Measurements from ENCODE around the gene ALDH2.
"Not testable (repeated sequence)": the region's sequence is repeated elsewhere in the genome, so short reads cannot be mapped to it uniquely, and the experiment has no call there.

Gene ALDH2

DNA sequence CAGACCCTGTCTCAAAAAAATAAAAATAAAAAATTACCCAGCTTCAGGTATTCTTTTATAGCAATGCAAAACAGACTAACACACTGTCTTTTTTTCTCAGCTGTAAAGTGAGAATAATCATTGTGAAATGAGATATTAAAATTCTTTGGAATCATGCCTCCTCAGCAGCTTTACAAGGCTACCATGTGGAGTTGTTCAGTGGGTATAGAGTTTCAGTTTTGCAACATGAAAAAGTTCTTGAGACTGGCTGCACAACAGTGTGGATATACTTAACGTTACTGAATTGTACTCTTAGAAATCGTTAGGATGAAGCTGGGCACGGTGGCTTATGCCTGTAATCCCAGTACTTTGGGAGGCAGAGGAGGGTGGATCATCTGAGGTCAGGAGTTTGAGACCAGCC is 59.6 kb downstream of the ALDH2 start:
- DNase-seq (ENCODE audit: low read depth in 1 of 2, low spot score in 1 of 2) = no peak
- in situ Hi-C loops (cut with HindIII; ENCODE audit: low pct_unique_long_range_greater_than_20kb, low sequenced_read_pairs) = no loop called here

DNA sequence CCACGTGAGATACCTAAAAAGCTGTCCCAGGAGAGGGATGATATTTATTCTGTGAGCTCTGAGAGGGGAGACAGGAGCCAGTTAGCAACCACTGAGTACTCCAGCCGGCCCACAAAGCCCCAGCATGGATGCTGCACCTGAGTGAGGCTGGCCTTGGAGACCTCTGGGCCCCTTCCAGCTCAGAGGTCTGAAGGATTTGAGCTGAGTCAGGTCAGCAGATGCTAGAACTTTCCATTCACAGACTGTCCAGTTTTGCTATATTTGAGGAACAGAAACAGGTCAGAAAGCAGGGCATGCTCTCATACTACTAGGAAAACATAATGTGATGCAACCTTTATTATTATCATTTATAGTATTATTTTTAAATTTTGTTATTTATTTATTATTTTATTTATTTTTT is 60.3 kb downstream of the ALDH2 start:
- no peak for DNase-seq (ENCODE audit: low read depth in 1 of 2, low spot score in 1 of 2)
- in situ Hi-C loops (cut with HindIII; ENCODE audit: low pct_unique_long_range_greater_than_20kb, low sequenced_read_pairs) = no loop called here
- no peak for TF ChIP-seq JUND (IDR thresholded peaks at IDR 0.05; ENCODE audit: low read depth)

More for the DNA sequence above, 59.6 kb downstream of the ALDH2 start:
- TF ChIP-seq JUND (IDR thresholded peaks at IDR 0.05; ENCODE audit: low read depth) = no peak

DNA sequence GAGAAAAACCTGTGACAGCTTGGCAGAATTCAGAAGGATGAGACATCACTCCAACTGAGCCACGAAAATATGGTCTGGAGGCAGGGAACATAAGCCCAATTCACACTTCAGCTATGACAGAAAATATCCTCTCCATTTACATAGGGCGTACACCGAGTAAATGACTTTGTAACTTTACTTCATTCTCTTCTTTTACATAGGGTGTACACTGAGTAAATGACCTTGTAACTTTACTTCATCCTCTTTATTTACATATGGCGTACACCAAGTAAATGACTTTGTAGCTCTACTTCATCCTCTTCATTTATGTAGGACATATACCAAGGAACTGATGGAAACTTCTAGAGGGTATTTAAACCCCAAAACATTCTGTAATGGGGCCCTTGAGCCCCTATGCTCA is 61.2 kb downstream of the ALDH2 start:
- DNase-seq (ENCODE audit: low read depth in 1 of 2, low spot score in 1 of 2) = no peak

DNA sequence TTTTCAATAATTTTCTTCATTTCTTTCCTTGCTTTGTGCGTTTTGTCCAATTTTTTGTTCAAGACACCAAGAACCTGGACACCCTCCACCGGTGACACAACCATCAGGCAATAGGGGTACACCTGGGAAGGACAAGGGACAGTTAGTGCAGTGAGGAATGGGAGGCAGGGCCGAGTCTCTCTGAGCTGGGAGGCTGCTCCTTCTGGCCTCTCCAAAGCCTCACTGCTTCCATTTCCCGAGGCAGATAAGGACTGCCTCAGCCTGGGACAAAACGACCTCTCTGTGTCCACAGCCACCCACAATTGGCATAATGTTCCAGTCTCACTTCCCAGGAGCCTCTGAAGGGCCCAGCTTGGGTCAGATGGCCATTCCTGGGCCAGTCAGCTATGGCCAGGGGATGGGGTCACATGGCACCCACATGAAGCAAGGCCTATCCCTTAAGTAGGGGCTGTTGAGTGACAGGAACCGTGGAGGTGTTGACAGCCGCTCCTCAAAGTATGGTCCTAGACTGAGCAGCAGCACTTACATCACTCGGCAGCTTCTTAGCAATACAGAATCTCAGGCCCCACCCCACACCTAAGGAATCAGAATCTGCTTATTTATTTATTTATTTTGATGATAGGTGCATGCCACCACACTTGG is 61.7 kb downstream of the ALDH2 start:
- no peak for DNase-seq (ENCODE audit: low read depth in 1 of 2, low spot score in 1 of 2)
- in situ Hi-C loops (cut with HindIII; ENCODE audit: low pct_unique_long_range_greater_than_20kb, low sequenced_read_pairs) = no loop called here
- TF ChIP-seq JUND (IDR thresholded peaks at IDR 0.05; ENCODE audit: low read depth) = no peak

More for the DNA sequence above, 61.2 kb downstream of the ALDH2 start:
- in situ Hi-C loops (cut with HindIII; ENCODE audit: low pct_unique_long_range_greater_than_20kb, low sequenced_read_pairs) = no loop called here
- TF ChIP-seq JUND (IDR thresholded peaks at IDR 0.05; ENCODE audit: low read depth) = no peak

DNA sequence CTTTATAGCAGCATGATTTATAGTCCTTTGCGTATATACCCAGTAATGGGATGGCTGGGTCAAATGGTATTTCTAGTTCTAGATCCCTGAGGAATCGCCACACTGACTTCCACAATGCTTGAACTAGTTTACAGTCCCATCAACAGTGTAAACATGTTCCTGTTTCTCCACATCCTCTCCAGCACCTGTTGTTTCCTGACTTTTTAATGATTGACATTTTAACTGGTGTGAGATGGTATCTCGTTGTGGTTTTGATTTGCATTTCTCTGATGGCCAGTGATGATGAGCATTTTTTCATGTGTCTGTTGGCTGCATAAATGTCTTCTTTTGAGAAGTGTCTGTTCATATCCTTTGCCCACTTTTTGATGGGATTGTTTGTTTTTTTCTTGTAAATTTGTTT is 62.9 kb downstream of the ALDH2 start:
- in situ Hi-C loops (cut with HindIII; ENCODE audit: low pct_unique_long_range_greater_than_20kb, low sequenced_read_pairs); DNase-seq (ENCODE audit: low read depth in 1 of 2, low spot score in 1 of 2): not testable (repeated sequence)

DNA sequence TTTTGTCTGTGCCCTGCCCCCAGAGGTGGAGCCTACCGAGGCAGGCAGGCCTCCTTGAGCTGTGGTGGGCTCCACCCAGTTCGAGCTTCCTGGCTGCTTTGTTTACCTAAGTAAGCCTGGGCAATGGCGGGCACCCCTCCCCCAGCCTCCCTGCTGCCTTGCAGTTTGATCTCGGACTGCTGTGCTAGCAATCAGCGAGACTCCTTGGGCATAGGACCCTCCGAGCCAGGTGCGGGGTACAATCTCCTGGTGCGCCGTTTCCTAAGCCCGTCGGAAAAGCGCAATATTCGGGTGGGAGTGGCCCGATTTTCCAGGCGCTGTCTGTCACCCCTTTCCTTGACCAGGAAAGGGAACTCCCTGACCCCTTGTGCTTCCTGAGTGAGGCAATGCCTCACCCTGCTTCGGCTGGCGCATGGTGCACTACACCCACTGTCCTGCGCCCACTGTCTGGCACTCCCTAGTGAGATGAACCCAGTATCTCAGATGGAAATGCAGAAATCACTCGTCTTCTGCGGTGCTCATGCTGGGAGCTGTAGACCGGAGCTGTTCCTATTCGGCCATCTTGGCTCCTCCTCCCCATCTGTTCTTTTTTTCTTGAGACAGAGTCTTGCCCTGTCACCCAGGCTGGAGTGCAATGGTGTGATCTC is 68.1 kb downstream of the ALDH2 start:
- in situ Hi-C loops (cut with HindIII; ENCODE audit: low pct_unique_long_range_greater_than_20kb, low sequenced_read_pairs) = not testable (repeated sequence)

DNA sequence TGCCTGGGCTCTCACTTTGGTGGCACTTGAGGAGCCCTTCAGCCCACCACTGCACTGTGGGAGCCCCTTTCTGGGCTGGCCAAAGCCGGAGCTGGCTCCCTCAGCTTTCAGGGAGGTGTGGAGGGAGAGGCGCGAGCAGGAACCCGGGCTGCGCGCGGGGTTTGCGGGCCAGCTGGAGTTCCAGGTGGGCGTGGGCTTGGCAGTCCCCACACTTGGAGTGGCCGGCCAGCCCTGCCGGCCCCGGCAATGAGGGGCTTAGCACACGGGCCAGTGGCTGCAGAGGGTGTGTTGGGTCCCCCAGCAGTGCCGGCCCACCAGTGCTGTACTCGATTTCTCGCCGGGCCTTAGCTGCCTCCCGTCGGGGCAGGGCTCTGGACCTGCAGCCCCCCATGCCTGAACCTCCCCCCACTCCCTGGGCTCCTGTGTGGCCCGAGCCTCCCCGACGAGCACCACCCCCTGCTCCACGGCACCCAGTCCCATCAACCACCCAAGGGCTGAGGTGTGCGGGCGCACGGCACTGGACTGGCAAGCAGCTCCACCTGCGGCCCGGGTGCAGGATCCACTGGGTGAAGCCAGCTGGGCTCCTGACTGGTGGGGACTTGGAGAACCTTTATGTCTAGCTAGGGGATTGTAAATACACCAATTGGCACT is 68.9 kb downstream of the ALDH2 start:
- in situ Hi-C loops (cut with HindIII; ENCODE audit: low pct_unique_long_range_greater_than_20kb, low sequenced_read_pairs); DNase-seq (ENCODE audit: low read depth in 1 of 2, low spot score in 1 of 2): not testable (repeated sequence)

More for the DNA sequence above, 68.1 kb downstream of the ALDH2 start:
- not testable (repeated sequence) for DNase-seq (ENCODE audit: low read depth in 1 of 2, low spot score in 1 of 2)

DNA sequence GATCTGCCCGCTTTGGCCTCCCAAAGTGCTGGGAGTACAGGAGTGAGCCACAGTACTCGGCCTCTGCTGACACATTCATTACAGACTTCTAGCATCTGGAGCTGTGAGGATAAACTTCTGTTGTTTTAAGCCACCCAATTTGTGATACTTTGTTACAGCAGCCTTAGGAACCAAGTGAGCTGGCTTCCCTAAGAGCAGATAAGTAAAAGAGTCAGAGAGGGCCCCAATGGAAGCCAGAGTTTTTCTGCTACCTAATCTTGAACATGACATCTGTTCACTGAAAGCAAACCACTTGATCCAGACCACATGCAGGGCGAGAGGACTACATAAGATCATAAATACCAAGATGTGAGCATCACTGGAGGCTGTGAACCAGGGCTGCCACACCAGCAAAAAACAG is 71.6 kb downstream of the ALDH2 start:
- no peak for DNase-seq (ENCODE audit: low read depth in 1 of 2, low spot score in 1 of 2)
- no peak for TF ChIP-seq JUND (IDR thresholded peaks at IDR 0.05; ENCODE audit: low read depth)
- in situ Hi-C loops (cut with HindIII; ENCODE audit: low pct_unique_long_range_greater_than_20kb, low sequenced_read_pairs) = no loop called here

DNA sequence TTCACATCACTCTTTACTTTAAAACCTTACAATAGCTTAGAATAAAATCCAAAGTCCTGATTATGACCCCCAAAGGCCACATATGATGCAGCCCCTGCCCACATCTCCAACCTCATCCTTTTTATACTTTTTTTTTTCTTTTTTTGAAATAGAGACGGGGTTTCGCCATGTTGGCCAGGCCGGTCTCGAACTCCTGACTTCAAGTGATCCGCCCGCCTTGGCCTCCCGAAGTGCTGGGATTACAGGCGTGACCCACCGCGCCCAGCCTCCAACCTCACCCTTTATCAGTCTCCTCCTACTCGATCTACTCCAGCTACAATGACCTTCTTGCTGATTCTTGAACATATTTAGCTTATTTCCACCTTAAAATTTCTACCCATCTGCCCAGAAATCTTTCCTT is 74.1 kb downstream of the ALDH2 start:
- DNase-seq (ENCODE audit: low read depth in 1 of 2, low spot score in 1 of 2) = no peak
- in situ Hi-C loops (cut with HindIII; ENCODE audit: low pct_unique_long_range_greater_than_20kb, low sequenced_read_pairs) = no loop called here
- no peak for TF ChIP-seq JUND (IDR thresholded peaks at IDR 0.05; ENCODE audit: low read depth)

DNA sequence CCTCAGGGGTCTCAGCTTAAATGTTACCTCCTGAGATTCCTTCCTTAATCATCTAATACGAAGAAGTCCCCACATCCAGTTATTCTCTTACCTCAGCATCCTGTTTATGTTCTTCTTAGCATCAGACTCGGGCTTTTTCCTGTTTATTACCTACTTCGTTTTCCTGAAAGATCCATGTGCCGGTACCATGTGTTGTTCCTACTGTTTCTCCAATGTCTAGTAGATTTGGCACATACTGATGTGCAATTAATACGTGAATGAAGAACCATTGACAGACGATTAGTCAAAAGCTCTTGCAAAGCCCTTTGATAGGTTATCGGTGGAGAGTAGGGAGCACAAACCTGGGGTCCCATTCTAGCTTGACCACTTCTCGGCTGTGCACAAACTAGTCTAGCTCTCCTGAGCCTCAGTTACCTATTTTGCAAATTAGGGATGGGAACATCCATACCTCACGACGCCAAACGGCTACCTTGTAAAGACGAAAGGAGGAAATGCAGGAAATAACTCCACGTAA is 74.6 kb downstream of the ALDH2 start:
- in situ Hi-C loops (cut with HindIII; ENCODE audit: low pct_unique_long_range_greater_than_20kb, low sequenced_read_pairs) = no loop called here
- peak in 1 of 2 experiments; percentile 23 for DNase-seq (ENCODE audit: low read depth in 1 of 2, low spot score in 1 of 2)
- TF ChIP-seq JUND (IDR thresholded peaks at IDR 0.05; ENCODE audit: low read depth) = no peak

DNA sequence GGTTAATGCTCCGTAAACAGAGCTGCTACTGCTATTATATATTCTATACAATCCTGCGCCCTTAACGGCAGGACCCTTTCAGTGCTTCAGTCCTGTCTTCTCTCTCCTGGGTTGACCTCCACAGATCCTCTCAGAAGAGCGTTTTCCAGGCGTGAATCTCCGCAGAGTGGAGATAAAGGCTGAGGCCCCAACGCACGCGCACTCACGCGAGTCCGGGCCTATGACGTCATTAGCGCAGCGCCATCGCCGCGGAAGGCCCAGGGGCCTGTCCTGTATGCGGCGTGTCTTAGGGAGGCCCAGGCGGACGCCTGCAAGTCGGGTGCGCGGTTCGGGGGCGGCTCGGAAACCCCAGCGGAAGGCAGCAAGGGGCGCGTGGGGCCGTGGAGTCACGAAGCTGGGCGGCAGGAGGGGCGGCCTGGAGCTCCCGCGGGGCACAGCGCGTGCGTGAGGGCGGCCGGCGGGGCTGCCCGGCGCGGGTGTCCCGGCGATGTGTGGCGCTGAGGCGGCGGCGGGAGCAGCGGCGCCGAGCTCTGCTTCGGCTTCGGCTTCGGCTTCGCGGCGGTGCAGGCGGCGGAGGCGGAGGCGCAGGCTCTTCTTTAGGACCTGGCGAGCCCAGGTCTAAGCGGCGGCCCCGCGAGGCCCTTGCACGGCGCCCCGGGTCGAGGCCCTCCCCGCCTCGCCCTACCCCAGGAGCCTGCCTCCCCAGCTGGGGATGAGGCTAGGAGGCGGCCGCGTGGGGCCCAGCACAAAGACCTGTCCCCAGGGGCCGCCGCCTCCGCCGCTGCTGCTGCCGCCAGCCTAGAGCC is 75.2 kb downstream of the ALDH2 start, which contains the start of gene MAPKAPK5:
MAPKAPK5 (plus strand) TSS at position 479 of the 806 bp plus-strand sequence. CDS start 506 bp downstream, outside the sequence.
- peak; percentile 97 to 99 for DNase-seq (ENCODE audit: low read depth in 1 of 2, low spot score in 1 of 2)
- in situ Hi-C loops (cut with HindIII; ENCODE audit: low pct_unique_long_range_greater_than_20kb, low sequenced_read_pairs) = no loop called here
- TF ChIP-seq JUND (IDR thresholded peaks at IDR 0.05; ENCODE audit: low read depth) = no peak

DNA sequence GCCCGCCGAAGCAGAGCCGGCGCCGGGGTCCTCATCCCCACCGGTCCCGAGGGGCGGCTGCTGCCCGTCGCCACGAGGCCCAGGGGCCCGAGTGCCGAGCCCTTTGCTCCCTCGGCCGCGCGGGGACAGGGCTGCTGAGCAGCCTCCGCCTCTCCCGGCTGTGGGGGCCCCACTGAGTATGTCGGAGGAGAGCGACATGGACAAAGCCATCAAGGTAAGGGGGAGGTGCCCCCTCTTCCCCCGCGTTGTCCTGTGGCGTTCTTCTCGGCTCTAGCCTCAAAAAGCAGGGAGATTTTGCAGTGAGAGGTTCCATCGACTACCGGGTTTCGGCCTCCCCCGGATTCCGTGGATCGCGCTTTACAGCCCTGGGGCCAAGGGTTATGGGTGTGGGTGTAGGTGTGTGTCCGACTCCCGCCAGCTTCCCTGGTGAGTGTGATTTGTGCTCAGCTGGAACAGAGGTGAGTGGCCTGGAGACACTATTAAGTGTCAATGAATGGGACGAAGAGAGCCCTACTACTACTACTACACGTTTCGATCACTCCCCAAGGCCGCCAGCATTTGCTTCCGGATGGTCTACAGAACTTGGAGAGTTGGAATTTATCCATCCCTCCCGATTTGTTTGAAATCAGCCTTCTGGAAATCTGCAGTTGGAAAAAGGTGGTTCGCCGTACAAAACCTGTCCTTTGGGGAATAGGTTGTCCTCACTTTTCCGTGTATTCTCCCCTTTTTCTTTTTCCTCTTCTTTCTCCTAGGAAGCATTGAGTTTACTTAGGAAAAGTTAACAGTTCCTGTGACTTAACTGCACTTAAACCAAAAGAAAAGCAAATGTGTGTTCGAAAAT is 76.0 kb downstream of the ALDH2 start:
- in situ Hi-C loops (cut with HindIII; ENCODE audit: low pct_unique_long_range_greater_than_20kb, low sequenced_read_pairs) = no loop called here
- TF ChIP-seq JUND (IDR thresholded peaks at IDR 0.05; ENCODE audit: low read depth) = no peak
- DNase-seq (ENCODE audit: low read depth in 1 of 2, low spot score in 1 of 2) = peak; percentile 18 to 25
